PC-3 (cell line): ENCODE results near the gene CCL13. TPM values are rescaled to one million over a fixed set of nuclear protein-coding genes. Genes with fewer than 3 reads are reported as not detected.

Experiments
- ATAC-seq: fragments of 200-7000 bp; cut with Tn5 transposase; 2 replicates; pipeline ENCODE4 v1.9.1; 2020; ENCODE audit warnings: mild to moderate bottlenecking, moderate library complexity
- BruUV-seq: library from RNA; stranded (reverse); fragments of 400-500 nt; replicated peaks from 2 replicates; lab custom pipeline; 2021; lab: Mats Ljungman, UMichigan
- CTCF ChIA-PET: fragments of 300-600 bp; sonication (Branson Sonifier 250); formaldehyde crosslinking; loops from one replicate; lab custom pipeline; 2022; ENCODE audit warnings: antibody characterized with exemption; lab: Charles Lee
- POLR2A ChIA-PET: fragments of 300-600 bp; sonication (Branson Sonifier 250); formaldehyde crosslinking; loops from one replicate; lab custom pipeline; 2022; ENCODE audit warnings: antibody characterized with exemption; ENCODE audit not compliant: unreplicated experiment; lab: Charles Lee
- DNase-seq: peaks from one replicate; pipeline ENCODE4 v3.0.0-alpha.2; 2015
- H2AFZ ChIP-seq: fragments of 300-600 bp; sonication (generic); 2 replicates; pipeline ENCODE4 v1.6.0; 2016; ENCODE audit warnings: antibody characterized with exemption, low read length
- H3F3A ChIP-seq: fragments of 300-600 bp; sonication (generic); one replicate; pipeline ENCODE4 v1.6.0; 2017; ENCODE audit warnings: antibody characterized with exemption, low read length, control low read depth, mild to moderate bottlenecking; ENCODE audit not compliant: unreplicated experiment
- H3K27ac ChIP-seq: fragments of 300-600 bp; sonication (generic); 2 replicates; pipeline ENCODE4 v1.5.1; 2016; ENCODE audit warnings: mild to moderate bottlenecking, low read length
- H3K27me3 ChIP-seq: fragments of 300-600 bp; sonication (generic); 2 replicates; pipeline ENCODE4 v1.6.1; 2016; ENCODE audit warnings: low read length, mixed read lengths
- H3K36me3 ChIP-seq: fragments of 300-600 bp; sonication (generic); 2 replicates; pipeline ENCODE4 v1.6.1; 2016; ENCODE audit warnings: low read depth, mixed run types, low read length, mixed read lengths
- H3K4me1 ChIP-seq: fragments of 300-600 bp; sonication (generic); 2 replicates; pipeline ENCODE4 v1.5.1; 2016; ENCODE audit warnings: low read length; ENCODE audit not compliant: insufficient read depth
- H3K4me2 ChIP-seq: fragments of 300-600 bp; sonication (generic); 2 replicates; pipeline ENCODE4 v1.6.0; 2016; ENCODE audit warnings: low read length
- H3K4me3 ChIP-seq: fragments of 300-600 bp; sonication (generic); 2 replicates; pipeline ENCODE4 v1.5.1; 2016; ENCODE audit warnings: mild to moderate bottlenecking, low read length, mixed read lengths
- H3K79me2 ChIP-seq: fragments of 300-600 bp; sonication (generic); 2 replicates; pipeline ENCODE4 v1.6.1; 2017; ENCODE audit warnings: low read length, mixed read lengths
- H3K9ac ChIP-seq: fragments of 300-600 bp; sonication (generic); 2 replicates; pipeline ENCODE4 v1.6.0; 2016; ENCODE audit warnings: mild to moderate bottlenecking, low read length
- H3K9me2 ChIP-seq: fragments of 300-600 bp; sonication (generic); replicated peaks from 2 replicates; pipeline ENCODE4 v1.6.1; 2016; ENCODE audit warnings: mixed run types, low read length, mixed read lengths
- H3K9me3 ChIP-seq: fragments of 300-600 bp; sonication (generic); 2 replicates; pipeline ENCODE4 v1.6.1; 2016; ENCODE audit warnings: low read length, mixed read lengths
- H4K20me1 ChIP-seq: fragments of 300-600 bp; sonication (generic); 2 replicates; pipeline ENCODE4 v1.6.1; 2016; ENCODE audit warnings: low read length, mixed read lengths
- EZH2 ChIP-seq: fragments of 300-600 bp; sonication (generic); IDR thresholded peaks from one replicate; pipeline ENCODE4 v1.6.1; 2017; ENCODE audit warnings: antibody characterized with exemption, mild to moderate bottlenecking, low read length; ENCODE audit not compliant: unreplicated experiment
- EZH2phosphoT487 ChIP-seq: fragments of 300-600 bp; sonication (generic); IDR thresholded peaks from 2 replicates; pipeline ENCODE4 v1.6.1; 2018; ENCODE audit warnings: mild to moderate bottlenecking, antibody characterized with exemption, low read length, borderline replicate concordance
- intact Hi-C: fragments of 100-400 bp; cut with micrococcal nuclease; formaldehyde crosslinking; loops from 2 replicates; pipeline ENCODE4 v1.9.0; 2023
- total RNA-seq: library from RNA; depleted of rRNA; stranded (reverse); fragments of >200 nt; gene quantifications from 2 replicates; pipeline ENCODE4 v1.2.3, GENCODE V29; 2014
- TF ChIP-seq, protein P1 (sequence below): fragments of 300-600 bp; sonication (generic); conservative IDR thresholded peaks from 2 replicates; pipeline ENCODE4 v1.5.1; 2017; ENCODE audit warnings: antibody characterized with exemption, low read depth, mild to moderate bottlenecking, low read length

The CCL13 gene
- total RNA-seq, 1 experiment from 2014 or later, result not detected

GRCh38 chr17:34386343-34386696 lies 30.0 kb downstream of the CCL13 start:
- H3K4me2 ChIP-seq, result no peak overlapping the region
- POLR2A ChIA-PET, result no interaction called here
- H3K4me3 ChIP-seq, result no peak overlapping the region
- H2AFZ ChIP-seq, result no peak overlapping the region
- H3K27ac ChIP-seq, result no peak overlapping the region
- no peak overlapping the region for H3K9ac ChIP-seq
- no peak for DNase-seq
- H3K79me2 ChIP-seq, result no peaks in the 10 kb centered on the region
- intact Hi-C loops, result no loop called here
- no peaks in the 10 kb centered on the region for H3K4me1 ChIP-seq
- H3F3A ChIP-seq, result no peaks in the 10 kb centered on the region
- no peaks in the 10 kb centered on the region for H4K20me1 ChIP-seq
- BruUV-seq, result no TSS peak
- no peak for ATAC-seq
- H3K9me2 ChIP-seq, result no peaks in the 10 kb centered on the region
- H3K9me3 ChIP-seq, result no peaks in the 10 kb centered on the region
- no peaks in the 10 kb centered on the region for H3K27me3 ChIP-seq
- CTCF ChIA-PET, result no interaction called here
- H3K36me3 ChIP-seq, result no peaks in the 10 kb centered on the region
- no peak for TF ChIP-seq EZH2
- TF ChIP-seq, protein P1, sequence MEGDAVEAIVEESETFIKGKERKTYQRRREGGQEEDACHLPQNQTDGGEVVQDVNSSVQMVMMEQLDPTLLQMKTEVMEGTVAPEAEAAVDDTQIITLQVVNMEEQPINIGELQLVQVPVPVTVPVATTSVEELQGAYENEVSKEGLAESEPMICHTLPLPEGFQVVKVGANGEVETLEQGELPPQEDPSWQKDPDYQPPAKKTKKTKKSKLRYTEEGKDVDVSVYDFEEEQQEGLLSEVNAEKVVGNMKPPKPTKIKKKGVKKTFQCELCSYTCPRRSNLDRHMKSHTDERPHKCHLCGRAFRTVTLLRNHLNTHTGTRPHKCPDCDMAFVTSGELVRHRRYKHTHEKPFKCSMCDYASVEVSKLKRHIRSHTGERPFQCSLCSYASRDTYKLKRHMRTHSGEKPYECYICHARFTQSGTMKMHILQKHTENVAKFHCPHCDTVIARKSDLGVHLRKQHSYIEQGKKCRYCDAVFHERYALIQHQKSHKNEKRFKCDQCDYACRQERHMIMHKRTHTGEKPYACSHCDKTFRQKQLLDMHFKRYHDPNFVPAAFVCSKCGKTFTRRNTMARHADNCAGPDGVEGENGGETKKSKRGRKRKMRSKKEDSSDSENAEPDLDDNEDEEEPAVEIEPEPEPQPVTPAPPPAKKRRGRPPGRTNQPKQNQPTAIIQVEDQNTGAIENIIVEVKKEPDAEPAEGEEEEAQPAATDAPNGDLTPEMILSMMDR, result no peak
- TF ChIP-seq EZH2phosphoT487, result no peak

DNA sequence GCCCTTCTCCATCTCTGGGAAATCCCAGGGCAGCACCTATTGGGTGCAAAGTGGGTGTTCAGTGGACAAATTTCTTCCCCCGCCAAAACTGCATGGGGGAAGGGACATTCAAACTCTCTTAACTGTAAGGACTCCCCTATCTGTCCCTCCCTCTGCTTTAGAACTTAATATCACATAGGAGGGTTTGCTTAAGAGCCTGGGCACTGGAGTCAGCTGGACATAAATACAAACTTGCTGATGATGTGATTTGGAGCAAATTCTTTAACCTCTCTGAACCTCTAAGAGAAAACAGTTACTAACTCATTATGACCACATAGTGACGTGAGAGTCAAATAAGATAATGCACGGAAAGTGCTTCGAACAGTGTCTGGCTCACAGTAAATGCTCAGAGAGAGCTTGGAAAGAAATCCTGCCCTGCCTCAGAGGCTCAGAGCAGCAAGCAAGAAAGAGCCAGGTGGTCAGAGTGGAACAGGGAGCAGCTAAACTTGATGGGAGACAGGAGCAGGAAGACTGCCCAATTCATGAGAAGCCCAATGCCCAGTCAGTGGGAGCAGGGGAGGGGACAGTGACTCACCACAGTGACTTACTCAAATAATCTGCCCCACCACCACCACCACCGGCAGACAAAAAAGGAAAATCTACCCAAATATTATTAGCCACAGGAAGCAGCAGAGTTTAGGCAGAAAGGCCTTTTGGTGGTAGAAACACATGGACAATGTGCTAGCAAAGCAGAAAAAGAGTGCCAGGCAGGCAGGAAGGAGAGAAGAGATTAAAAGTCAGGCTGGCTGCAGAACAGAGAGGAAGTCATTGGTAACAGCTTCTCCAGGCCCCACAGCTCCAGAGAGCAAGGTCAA lies 30.6 kb downstream of the CCL13 start:
- intact Hi-C loops, result no loop called here

More for the DNA sequence above, 30.6 kb downstream of the CCL13 start:
- H3K79me2 ChIP-seq, result no peaks in the 10 kb centered on the region
- no peak overlapping the region for H3K4me2 ChIP-seq
- no peaks in the 10 kb centered on the region for H3F3A ChIP-seq
- H2AFZ ChIP-seq, result no peak overlapping the region
- no peaks in the 10 kb centered on the region for H3K36me3 ChIP-seq
- H4K20me1 ChIP-seq, result no peaks in the 10 kb centered on the region
- POLR2A ChIA-PET, result no interaction called here
- no peaks in the 10 kb centered on the region for H3K27me3 ChIP-seq
- H3K4me3 ChIP-seq, result no peak overlapping the region
- ATAC-seq (no peak), DNase-seq (no peak)
- CTCF ChIA-PET, result no interaction called here
- no peak overlapping the region for H3K9ac ChIP-seq
- no peak overlapping the region for H3K27ac ChIP-seq
- BruUV-seq, result no TSS peak
- no peak for TF ChIP-seq EZH2phosphoT487
- TF ChIP-seq EZH2, result no peak
- TF ChIP-seq, protein P1, result no peak
- no peaks in the 10 kb centered on the region for H3K4me1 ChIP-seq
- H3K9me3 ChIP-seq, result no peaks in the 10 kb centered on the region
- no peaks in the 10 kb centered on the region for H3K9me2 ChIP-seq
